COLO668 (cell line): Measurements from ENCODE around the gene NCOR2.

Experiments used
- DNase-seq: peaks from one replicate; lab custom pipeline; 2025; ENCODE audit not compliant: unreplicated experiment; lab: John Stamatoyannopoulos, UW

Gene NCOR2

DNA sequence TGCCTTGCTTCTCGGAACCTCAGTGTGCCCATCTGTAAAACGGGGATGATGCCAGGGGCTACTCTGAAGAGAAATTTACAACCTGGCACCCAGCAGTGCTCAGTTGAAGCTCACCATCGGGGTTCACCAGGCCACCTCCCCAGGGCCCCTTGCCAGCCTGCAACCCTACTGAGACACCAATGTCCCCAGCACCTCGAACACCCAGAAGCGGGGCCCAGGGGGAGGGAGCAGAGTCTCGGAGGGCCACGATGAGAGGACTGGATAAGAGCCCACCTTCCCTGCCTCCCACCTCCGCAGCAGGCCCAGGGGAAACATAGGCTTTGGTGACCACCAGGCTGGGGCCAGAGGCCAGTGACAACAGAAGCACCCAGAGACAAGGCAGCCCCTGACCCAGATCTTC is 22.4 kb downstream of the NCOR2 start:
- no peak for DNase-seq

DNA sequence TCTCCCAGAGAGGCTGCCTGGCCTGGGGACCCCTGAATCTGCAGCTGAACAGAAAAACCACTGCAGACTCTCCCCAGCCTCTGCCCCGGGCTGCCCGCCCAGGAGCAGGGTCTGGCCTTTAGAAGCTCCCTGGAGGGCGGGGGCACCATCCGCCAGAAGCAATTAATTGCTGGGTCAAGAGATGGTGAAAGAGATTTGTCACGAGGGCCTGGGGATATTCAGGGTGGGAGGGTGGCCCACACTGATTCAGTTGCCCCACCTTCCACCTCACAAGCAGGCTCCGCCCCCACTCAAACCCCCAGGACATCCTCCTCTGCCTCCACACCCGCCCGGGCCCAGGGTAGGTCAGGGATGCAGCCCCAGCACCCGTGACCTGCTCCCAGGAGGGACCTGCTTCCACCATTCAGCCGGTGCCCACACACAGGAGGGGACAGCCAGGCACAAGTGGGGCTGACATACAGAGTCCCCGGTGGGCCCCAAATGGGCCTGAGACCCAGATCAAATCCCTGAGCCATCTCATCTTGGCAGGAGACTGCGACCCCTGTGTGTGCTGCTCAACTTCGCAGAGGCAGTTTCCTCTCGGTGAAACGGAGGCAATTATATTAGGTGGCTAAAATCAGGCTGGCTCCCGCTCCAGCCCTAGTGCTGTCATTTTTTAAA is 23.0 kb downstream of the NCOR2 start:
- no peak for DNase-seq

DNA sequence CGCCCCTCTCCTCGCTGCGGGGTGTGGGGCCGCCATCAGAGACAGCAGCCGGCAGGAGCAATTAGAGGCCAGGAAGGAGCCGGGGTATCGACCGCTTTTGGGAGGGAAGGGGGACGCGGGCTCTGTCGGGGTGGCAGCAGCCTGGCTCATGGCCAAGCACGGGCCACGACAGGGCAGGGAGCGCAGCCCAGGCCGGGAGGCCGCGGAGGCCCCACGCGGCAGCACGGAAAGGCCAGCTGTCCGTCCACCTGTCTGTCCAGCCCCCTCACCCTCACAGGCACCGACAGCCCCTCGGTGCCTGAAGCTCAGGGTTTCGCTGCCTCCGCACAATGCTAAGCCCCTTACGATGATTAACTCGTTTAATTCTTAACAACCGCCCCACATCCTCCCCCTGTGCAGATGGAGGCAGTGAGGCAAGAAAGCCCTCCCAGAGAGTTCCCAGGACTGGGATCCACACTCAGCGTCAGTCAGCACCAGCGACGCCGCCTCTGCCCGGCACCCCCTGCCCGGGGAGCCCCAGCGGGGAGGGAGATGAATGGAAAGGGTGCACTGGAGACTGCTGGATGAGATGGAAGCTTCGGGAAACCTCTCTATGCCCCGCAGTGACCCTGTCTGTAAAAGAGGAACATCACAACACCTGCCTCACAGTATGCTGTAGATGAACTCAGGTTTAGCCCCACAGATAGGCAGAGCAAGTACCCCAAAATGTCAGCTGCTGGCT is 23.7 kb downstream of the NCOR2 start:
- peak; percentile 77 for DNase-seq

DNA sequence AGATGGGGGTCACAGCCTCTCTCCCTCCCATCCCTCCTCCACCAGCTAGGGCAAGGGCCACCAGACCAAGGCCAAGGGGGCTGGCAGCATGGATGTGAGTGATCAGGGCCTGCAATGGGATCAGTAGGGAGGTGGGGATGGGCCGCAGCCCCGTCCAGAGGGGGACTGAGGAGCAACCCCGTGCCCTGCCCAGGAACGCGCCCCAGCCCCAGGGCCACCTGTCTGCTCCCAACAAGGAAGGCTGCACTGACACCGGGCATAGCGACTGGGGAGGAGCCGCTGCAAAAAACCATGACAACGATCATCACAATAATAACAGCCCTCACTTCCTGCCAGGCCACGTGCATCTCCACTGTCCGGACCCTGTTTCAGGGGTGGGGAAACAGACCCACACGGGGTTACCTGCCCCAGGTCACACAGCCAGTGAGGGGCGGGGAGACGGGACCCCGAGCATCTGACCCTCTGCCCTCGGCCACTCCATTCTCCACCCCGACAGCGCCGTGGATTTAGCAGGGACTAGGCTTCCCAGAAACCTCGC is 24.3 kb downstream of the NCOR2 start:
- peak; percentile 86 for DNase-seq

DNA sequence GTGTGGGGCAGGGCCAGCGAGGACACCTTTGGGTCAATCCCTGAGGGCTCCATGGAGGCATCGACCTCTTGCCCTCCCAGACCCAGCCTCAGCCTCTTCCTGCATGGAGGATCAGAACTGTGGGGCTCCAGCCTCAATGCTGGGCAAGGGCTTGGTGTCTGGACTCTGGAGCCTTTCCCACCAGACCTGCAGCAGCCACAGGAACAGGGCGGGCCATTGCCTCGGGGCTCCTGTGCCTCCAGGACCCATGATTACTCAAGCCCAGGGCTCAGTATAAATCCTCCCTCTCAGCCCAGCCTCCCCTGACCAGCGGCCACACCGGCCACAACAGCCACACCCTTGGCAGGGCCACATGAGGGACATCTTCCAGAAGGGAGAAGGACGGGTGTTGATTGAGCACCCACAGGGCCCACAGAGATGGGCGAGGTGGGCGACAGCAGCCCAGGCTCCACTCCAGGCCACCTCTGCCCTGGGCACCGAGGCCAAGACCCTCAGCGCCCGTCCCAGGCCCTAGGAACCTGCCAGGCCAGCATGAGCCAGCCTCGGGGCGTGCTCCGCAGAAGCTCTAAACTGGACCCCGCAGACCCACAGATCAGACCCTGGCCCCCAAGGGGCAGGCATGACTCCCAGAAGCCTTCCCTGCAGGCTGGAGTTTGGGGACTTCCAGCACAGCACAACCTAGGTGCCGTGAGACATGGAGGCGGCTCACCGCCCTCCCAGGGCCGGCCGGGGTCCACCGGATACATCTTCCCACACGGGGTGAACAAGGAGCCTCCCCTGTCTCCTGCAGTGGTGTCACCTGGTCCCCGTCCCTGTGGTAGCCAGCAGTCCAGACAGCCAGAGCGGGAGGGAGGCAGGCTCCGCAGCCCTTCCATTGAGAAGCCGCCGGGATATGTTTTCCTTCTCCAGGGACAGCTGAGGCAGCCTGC is 25.1 kb downstream of the NCOR2 start:
- peak; percentile 48 for DNase-seq

DNA sequence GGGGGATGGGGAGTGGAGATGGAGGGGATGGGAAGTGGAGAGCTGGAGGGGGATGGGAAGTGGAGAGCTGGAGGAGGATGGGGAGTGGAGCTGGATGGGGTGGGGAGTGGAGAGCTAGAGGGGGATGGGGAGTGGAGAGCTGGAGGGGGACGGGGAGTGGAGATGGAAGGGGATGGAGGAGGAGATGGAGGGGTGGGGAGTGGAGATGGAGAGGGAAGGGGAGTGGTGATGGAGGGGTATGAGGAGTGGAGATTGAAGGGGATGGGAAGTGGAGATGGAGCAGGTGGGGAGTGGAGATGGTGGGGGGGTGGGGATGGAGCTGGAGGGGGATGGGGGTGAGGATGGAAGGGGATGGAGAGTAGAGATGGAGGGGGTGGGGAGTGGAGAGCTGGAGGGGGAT is 26.1 kb downstream of the NCOR2 start:
- no peak for DNase-seq

DNA sequence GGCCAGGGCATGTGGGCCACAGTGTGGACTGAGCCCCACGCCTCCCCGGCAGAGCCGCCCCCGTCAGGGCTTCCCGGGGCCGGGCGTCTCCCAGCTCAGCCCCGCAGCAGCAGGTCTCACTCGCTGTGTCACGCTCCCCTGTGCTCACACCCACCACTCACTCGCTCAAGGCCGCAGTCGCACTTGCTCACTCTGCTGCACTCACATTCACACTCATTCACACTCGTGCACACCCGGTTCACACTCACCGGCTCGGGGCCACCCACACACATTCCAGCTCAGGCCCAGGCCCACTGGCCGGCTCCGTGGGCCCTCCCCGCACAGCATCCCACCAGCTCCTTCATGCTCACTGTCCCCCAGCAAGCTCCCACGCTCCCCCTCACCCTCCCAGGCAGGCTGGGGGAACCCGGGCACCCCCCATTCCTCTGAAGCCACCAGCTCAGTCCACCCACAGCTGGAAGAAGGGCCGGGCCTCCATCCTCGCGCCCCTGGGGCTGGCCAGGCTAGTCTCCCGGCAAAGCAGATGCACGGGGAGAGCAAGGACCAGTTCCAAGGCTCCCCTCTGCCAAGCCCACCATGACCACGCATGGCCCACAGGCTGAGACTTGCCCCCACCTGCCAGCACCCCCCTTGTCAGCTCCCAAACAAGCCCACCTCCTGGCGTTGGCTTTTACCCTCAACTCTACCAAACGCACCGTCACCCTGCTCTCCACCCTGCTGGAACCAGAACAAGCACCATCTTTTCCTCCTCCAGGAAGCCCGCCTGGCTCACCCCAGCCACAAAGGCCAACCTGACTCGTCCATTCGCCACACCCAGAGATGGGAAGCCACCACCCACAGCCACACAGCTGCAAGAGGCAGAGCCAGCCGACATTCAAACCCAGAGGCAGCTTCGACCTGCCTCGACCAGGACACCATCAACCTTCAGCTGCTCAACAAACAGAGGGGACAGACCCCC is 28.0 kb downstream of the NCOR2 start:
- no peak for DNase-seq

DNA sequence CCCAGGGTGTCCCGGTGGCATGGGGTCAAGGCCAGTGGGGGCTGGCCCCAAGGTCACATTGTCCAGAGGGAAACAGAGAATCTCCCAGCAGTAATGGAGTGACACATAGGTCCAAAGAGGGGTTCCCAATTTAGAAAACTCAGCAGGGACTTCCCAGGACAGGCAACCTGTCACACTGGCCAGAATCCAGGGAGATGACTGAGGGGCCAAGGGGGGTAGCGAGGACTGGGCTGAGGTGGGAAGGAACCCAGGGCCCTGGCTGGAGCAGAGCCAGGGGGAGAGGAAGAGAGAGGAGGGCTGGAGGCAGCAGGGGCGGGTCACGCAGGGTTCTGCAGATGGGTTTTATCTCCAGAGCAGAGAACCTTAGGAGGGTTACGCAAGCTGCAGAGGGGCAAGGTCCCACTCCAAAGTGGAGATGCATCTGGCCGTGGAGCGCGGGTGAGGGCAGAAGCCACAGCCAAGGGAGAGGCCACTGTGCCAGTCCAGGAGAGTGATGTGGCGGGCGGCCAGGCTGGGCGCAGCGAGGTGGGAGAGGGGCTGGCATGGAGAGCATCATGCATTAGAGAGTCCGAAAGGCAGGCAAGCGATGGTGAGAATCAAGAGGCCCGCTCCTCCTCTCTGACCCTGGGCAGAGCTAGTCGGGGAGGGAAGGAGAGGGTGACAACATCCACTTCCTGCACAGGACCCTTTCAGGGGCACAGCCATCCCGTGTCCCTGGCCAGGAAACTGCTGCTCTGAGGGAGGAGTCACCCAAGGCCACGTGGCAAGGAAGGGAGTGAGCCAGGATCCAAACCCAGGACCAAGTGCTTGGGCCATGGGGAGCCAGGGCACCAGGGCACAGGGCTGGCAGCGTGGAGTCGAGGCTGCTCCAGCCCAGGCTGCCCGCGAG is 29.0 kb downstream of the NCOR2 start:
- DNase-seq = no peak

DNA sequence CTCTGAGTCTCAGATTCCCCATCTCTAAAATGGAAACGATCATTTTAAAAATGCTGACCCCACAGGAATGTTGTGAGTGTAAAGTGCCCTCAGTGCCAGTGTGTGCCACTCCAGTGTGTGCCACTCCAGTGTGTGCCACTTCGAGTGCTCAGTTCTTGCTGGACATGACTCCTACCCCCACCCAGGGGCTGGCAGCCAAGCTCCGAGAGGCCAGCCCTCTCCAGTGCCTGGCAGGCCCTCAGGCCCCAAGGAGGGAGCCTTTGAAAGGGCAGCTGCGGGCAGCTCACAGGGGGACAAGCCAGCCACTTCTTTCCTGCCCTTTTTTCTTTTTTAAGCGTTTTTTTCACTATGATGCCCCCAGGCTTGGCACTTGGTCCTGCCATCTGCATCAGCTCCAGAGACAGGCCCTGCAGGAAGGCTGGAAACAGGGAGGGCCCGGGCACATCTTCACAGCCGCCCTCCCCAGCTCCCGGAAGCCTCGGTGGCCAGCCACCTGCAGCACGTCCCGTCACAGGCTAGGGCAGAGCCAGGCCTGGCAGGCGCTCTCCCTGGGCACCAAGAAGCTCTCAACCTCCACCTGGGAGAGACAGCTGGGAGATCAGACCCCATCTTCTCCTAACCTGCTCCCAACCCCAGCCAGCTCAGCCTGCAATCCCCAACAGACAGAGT is 29.8 kb downstream of the NCOR2 start:
- DNase-seq = no peak

DNA sequence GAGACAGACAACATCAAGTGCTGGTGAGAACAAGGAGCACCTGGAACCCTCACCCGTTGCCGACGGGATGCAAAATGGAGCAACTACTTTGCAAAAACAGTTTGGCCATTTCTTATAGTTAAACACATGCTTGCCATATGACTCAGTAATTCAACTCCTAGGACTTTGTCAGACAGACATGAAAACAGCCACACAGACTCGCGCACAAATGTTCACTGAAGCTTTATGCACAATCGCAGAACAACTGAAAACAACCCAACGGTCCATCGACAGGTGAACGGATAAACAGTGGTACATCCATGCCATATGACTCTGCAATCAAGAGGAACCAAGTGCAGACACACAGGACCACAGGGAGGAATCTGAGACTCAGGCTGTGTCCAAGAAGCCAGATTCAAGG is 30.8 kb downstream of the NCOR2 start:
- no peak for DNase-seq

DNA sequence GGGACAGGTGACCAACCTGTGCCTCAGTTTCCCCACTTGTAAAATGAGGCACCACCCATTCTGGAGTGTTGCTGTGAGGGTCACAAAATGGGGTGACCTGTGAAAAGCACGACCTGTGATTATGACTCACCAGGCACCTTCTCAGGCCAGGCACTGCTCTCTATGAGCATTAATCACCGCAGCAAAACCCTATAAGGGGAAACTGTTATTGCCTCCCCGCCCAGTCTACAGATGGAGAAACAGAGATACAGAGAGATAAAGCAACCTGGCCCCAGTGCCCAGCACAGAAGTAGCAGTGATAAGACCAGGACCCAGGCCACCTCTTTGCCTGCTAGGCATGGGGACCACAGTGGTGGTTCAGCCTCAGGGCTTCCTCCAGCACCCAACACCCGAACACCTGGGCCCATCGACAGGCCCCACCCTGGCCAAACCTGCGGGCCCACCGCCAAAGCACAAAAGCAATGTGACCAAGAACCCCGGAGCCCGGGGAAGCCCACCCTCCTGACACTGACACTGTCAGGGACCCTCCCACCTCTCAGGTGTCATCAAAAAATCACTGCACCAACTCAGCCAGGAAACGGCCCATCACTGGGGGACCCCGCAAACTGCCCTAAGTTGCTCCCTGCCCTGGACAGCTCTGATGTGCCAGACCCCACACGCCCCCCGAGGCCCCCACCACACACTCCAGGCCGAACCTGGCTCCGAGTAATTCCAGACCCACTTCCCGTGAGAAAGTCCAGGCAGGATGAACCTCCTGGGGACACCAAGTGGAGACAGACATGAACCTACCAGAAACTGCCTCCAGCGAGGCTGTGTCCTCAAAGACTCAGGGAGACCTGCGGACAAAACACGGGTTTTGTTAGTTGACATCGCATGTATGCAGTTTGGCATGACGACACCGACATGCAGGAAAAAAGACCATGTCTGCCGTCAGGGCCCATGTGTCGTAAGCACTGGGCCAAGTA is 32.4 kb downstream of the NCOR2 start:
- no peak for DNase-seq

DNA sequence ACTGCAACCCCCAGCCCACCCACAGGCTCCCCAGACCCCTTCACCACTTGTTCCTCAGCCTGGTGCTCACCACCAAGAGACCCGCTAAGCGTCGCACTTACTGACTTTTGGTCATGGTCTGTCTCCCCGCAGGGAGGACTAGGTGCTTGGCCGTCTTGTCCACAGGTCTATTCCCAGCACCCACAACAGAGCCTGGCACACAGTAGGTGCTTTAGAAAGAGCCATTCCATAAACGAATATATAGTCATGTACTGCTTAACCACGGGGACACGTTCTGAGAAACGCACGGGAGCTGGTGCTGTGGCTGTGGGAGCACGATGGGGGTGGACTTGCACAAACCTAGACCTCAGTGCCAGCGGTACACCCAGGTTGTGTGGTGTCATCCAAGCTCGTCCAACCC is 34.0 kb downstream of the NCOR2 start:
- DNase-seq = no peak

DNA sequence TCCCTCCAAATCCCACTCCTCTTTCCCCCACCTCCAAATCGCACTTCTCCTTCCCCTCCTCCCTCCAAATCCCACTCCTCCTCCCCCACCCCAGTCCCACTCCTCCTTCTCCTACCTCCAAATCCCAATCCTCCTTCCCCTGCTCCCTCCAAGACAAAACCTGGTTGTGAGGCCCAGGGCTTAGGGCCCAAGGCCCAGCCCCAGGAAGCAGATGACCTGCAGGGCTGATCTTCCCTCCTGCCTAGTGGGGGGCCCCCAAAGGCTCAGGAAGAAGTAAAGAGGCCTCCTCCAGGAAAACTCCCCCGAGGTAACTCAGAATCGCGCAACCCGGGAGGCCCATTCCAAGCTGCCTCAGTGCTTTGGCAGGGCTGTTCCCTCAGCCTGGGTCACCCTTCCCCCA is 34.4 kb downstream of the NCOR2 start:
- no peak for DNase-seq

DNA sequence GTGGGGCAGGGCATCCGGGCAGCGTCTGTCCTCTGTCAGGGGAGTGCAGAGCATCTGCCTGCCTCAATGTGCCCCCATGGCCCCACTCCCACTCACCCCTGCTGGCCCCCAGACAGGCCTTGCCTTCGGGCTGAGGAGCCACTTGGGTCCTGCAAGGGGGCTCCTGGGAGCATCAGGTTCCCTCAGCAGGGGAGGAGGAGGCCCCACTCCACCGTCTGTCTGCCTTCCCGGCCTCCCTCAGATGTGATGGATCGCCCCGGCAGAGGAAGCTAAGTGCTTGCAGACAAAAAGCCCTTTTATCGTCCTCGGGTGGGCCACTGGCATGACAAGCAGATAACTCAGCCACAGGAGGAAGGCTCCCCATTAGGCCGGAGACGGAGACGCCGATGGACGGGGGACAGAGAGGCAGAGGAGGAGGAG is 35.1 kb downstream of the NCOR2 start:
- DNase-seq = no peak

DNA sequence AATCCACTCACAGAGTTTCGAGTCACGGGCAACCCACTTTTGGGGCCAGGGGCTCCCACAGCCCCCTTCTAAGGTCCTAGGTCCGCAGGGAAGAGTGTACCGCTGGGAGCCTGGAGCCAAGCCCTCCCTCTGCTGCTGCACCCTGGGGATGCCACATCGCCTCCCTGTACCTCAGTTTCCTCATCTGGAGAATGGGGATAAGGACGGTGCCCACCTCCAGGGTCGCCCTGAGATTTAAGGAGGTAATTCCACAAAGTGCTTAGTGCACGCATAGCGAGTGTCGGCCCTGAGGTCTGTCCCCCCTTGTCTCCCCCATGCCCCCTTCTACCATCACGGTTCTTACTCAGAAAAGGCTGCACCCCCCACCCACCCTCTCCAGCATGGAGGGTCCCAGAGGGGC is 35.5 kb downstream of the NCOR2 start:
- DNase-seq = no peak

DNA sequence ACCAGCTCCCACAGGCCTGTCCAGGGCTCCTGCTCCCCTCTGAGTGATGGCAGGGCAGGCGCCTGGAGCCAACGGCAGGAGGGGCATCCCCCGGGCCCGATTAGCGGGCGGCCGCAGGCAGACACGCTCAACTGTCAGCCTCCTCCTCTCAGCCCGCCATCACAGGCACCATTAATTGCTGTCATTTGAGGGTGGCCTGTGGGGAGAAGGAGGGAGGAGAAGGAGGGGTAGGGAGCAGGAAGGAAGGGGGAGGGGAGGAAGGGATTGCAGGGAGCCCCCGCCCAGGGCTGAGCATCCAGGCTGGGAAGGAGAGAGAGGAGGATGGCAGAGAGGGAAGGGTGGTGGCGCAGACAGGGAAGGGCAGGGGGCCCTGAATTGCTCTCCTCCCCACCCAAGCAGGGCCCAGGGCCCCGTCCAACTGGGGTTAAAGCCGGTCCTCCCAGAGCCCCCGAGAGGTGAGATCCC is 36.1 kb downstream of the NCOR2 start:
- no peak for DNase-seq

DNA sequence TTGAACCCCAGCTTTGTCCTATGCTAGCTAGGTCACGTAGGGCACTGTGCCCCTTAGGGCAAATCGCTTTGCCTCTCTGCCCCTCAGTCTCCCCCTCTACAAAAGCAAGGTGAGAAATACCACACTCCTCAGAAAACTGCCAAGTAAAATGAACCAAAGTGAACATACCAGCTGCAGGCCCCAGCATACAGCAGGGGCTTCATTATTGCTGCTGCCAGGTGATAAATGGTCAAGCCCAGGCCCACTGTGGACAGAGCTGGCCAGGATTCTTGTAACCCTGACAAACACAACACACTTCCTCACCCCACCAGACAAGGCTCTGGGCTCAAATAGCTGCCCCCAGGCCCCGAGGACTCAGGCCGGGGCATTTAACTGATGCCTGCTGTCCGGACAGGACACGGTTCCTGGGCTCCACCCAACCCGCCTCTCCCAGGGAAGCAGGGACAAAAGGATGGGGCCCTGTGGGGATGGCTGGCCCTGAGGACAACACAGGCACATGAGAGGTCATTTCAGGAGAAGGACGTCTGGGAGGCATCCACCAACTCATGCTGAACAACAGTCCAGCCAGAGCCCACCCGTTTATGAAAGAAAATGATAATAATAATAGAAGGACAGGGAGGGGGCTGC is 36.7 kb downstream of the NCOR2 start:
- DNase-seq = no peak
